Hematopoietic multipotent progenitor cell treated with erythropoietin and hydrocortisone succinate and interleukin-3 and kit ligand, for 17 days (in vitro differentiated cells): ENCODE data around the gene SEMA7A.
A peak's percentile ranks its signal among the peaks of the same experiment; 100 is the strongest.

Experiments
- DNase-seq: peaks from one replicate; pipeline ENCODE4 v3.0.0-alpha.2; 2015; ENCODE audit warnings: low spot score

Gene SEMA7A

DNA sequence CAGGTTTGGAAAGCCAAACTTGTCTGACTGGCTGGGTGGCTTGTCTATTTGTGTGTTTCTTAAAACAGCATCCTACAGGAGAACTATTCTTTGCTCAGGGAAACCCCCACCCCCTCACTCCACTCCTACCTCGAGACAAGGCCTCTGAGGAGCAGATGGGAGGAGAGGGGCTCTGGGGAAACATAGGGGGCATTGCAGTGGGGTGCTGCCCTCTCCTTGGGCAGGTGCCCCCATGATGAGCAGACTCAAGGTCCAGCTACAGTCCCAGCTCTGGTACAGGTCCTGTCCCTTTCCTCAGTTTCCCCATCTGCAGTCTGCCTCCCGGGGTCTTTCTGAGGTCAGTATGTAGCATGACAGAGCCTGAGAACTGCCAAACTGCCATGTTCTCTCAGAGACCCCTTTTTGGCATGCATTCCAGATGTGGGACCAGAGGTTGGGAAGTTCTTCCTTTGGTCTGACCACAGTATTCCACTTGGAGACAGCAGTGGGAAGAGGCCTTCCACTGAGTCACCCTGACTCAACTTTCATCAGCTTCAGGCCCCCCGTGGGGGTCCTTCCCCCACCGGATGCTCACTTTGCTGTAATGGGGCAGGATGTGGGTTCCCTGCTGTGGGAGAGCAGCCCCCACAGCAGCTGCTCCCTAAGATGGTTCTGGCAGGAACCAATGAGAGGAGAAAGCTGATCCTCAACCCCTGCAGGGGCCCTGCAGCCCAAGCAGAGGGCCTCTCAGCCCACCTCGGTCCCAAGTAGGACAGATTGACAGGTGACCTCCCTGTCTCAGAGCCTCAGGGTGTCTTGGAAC, 34.0 kb downstream of the SEMA7A start:
- DNase-seq, result no peak

DNA sequence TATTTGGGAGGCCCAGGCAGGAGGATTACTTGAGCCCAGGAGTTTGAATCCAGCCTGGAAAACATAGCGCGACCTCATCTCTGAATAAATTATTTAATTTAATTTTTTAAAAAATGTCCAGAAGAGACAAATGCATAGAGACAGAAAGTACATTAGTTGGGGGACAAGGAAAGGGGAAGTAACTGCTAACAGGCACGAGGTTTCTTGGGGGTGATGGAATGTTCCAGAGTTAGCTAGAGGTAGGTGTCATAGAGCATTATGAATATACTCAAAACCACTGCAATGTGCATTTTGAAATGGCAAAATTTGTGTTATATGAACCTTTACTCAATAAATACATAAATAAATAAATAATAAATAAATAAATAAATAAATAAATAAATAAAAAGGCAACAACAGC, 34.7 kb downstream of the SEMA7A start:
- DNase-seq, result no peak

DNA sequence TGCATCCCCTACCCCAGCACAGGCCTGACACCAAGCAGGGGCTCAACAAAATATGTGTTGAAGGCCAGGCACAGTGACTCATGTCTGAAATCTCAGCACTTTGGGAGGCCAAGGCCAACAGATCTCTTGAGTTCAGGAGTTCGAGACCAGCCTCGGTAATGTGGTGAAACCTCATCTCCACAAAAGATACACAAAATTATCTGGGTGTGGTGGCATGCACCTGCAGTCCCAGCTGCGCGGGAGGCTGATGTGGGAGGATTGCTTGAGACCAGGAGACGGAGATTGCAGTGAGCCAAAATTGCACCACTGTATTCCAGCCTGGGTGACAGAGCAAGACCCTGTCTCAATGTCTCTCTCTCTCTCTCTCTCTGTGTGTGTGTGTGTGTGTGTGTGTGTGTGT, 35.6 kb downstream of the SEMA7A start:
- no peak for DNase-seq

DNA sequence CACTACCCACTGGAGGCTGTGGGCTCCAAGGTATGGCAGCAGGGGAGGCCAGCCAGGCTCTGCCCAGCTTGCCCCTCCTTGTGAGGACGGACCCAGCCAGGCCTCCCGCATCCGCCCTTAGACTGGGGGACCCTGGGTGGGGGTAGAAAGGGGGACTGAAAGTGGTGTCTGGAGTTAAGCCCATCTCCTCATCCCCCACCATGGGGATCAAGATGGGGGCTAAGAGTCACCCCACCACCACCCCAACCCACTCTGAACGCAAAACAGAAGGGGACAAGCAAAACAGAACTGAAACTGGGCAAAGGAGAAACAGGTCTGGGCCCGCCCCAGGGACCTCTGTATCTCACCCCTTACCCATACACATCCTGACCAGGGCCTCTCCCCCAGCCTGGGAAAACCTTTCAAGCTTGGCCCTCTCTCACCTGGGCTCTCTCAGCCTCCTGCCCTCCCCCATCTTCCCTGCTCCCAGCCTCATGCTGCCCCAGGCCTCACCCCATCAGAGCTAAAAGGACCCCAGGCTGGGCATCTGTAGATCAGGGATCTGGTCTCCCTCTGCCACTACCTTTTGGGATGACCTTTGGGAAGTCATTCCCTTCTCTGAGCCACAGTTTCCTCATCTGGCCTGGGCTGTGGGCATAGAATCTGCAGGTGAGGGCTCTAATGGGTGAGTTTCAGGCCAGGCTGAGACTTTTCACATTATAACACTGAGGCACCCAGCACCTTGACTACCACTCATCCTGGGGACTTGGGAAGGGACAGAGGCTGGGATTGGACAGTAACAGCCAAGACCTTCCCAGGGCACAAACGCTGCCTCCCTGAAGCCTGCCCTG, 36.3 kb downstream of the SEMA7A start:
- DNase-seq, result no peak

DNA sequence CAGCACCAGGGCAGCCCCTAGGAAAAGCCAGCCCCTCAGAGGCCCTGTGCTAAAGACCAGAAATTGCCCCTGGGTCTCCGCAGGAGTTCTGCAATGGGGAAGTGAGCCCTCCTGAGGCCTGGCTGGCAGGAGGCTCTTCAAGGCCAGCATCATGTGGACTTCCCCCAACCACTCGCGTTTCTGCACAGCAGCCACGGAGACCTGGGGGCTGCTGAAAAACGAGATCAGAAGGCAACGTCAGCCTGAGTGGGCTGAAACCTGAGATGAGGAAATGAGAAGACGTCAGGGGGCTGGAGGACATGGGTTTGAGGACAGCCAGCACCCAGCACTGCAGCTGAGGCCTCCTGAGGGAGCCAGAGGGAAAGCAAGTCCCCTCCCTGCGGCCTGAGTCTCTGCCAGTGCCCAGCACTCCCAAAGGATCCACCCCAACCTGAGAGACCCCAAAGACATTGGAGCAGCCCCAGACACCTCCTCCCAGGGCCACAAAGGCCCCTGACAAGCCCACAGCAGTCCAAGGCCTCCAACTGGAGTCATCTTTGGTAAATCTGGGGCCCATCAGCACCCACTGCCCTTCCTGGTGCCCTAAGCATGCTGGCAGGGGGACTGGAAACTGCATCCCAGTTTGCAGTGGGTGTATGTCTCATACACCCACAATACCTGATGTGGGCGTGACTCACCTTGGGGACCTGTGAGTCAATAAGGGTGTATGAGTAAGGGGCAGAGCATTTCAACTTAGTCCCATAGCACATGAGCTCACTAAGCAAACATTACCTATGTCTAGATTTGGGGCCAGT, 37.1 kb downstream of the SEMA7A start:
- no peak for DNase-seq

DNA sequence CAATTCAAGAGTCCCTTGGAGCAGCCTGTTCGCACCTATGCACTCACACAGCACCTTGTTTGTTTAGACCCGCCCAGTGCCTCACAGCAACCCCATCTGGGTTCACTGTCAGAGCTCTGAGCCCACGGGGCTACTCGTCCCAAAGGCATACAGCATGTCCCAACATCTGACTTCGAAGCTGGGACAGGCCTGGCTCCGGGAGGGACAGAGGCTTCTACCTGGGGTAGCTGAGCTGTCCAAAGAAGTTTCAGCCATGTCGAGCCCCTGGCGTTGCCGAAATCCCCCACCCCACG, 37.7 kb downstream of the SEMA7A start:
- DNase-seq, result no peak

DNA sequence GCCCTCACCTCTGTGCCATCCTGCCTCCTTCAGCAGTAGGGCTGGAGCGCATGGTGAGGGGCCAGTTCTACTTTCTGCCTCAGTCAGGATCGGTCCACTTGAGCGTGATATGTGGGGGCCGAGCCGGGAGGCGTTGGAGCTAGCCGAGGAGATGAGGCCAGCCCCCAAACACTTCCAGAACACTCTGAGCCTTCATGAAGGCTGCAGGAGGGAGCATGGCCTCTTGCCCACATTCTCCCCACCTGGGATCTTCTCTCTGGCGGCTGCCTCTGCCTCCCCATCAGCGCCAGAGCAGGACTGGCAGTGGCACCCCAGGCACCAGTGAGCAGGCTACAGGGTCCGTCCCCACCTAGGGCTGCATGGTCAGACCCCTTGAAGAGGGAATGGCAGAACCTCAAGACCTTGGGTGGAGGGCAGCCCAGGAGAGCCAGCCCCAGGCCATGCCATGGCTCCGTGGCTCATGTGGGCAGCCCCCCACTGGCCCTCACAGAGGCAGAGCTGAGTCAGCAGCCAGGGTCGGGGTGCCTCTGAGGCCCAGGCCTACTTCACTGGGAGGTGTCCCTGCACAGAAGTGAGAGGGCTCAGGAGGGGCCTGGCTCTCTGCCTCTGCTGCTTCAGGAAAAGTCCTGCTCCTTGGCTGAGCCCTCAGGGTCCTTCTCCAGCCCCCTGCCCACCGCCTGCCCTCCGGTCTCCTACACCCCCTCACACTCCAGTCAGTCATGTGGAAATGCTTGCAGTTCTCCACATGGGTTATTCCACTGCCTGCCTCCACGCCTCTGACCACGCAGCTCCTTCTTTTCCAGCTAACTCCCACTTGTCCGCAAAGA, 38.2 kb downstream of the SEMA7A start:
- no peak for DNase-seq

DNA sequence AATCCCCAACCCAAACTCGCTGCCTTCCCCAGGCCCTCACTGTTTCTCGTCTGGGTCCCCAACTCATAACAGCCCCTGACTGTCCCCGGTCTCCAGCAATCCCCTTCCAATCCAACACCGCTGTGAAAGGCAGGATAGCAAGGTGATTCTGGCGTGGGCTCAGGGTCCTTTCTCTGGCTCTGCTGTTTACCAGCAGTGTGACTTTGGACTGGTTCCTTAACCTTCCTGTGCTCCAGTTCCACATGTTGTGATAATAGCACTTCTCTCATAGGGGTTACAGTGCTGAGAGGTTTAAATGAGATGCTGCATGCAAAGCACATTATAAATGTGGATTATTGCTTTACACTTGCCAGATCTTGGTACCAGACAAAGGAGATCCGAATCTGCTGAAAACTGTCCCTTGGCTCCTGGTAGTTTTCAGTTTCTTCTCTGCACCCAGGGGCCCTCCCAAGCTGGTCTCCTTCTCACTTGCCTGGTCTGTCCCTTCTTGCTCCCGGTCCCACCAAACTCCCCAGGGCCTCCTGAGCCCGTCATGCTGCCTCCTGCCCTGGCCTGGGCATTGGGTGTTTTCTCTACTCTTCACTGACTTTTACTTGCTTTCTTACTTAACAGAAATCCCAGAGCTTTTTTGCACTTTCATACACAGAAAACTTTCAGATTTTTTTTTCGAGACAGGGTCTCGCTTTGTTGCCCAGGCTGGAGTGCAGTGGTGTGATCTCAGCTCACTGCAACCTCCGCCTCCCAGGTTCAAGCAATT, 39.5 kb downstream of the SEMA7A start:
- DNase-seq, result no peak

DNA sequence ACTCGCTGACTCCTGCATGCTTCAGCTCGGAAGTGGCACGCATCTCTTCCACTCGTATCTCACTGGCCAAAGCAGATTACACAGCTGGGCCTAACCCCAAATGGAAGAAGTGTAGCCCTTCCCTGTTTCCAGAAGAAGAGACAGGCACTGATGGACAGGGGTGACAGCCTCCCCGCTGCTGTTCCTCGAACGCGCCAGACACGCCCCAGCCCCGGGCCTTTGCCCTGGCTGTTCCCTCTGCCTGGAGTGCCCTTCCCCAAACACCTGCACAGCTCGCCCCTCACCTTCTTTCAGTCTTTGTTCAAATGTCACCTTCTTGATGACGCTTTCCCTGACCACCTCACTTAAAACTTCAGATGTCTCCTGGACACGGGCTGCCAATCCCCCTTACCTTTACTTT, 40.3 kb downstream of the SEMA7A start:
- no peak for DNase-seq

DNA sequence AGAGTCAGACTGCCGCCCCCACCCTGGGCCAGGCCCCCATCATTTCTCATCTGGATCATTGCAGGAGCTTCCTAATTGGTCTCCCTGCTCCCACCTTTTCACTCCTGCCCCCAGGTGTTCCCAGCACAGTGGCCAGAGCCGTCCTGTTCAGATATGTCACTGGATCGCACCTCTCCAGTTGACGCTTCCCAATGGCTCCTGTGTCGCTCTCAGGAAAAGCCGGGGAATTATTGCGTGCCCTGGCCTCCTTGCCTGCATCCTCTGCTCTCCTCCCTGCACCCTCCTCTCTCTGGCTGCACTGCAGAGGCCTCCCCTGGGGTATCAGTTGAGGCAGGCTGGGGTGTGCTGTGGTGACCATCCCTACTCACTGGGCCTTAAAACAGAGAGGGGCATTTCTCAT, 40.9 kb downstream of the SEMA7A start:
- DNase-seq, result no peak

DNA sequence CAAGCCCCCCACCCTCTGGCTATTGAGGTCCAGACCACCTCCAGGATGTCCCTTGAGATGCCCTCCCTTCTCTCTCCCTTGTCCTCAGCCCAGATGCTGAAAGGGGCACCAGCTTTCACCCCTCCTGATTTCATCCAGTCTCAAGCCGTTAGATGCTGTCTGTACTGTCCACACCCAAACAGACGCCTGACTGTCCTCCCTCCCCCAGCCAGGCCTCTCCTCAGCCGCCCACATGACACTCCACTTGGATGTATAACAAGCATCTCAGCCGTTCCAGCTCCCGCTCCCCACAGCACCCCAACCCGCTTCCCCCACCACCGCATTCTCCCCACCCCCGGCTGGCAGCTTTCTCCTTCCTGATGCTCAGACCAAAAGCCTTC, 41.3 kb downstream of the SEMA7A start:
- peak; percentile 65 for DNase-seq

DNA sequence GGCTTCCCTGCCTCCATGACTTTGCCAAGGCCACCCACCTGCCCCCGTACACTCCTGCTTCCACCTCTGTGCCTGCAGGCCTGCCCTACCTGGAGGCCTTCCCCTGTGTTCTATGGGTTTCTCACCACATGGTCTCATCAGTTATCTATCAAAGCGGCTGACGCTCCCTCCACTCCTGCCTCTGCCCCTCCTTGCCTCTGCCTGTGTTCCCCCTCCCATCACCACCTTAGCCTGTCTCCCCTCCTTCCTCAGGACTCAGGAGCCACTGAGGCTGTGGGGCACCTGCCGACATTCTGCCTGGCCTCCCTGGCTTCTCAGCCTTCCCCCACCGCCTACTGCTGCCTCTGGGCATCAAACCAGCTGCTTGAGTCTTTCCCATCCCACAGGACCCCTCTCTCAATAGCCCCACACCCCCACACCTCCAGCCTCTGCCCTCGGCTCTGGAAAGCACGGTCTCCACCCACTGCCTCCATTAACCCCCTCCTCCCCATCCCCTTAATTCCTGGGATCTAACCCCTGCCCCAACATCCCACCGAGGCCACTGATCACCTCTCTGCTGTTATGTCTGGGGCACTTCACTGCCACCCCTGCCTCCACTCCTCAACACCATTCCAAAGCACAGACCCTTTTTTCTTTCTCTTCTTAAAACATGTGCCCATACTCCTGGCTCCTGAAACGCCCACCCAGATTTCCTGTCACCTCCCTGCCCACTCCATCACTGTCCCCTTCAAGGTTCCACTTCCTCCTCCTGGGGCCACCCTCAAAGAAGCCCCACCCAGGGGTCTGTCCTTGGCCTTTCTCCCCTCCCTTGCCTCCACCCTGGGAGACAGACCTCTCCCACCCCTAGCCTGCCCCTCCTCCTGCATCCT, 41.9 kb downstream of the SEMA7A start:
- DNase-seq, result peak; percentile 32

DNA sequence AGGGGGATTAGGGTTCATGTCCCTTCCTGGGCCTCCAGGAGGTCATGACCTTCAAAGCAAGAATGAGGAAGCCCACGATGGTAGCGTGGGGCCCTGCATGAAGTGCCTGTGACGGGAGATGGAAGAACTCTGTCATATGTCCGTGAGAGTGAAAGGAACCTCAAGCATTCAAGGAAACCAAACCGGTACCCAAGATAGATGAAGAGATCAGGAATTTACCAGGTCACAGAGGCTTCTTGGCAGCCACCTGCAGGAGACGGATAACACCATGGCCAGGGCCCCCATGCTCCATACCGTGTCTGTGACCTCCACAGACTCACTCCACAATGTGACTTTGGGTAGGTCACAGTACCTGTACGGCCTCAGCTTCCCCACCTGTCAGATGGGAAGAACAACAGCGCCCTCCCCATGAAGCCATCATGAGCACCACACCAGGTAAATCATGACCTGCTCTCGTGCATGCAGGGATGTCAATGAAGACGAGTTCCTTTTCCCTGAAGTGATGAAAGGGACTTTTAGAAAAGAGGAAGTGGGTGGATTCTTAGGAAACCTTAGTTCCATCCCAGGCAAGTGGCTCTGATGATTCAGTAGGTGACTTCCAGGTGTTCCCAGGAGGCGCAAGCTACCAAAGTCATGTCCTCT, 43.0 kb downstream of the SEMA7A start:
- peak; percentile 60 for DNase-seq

DNA sequence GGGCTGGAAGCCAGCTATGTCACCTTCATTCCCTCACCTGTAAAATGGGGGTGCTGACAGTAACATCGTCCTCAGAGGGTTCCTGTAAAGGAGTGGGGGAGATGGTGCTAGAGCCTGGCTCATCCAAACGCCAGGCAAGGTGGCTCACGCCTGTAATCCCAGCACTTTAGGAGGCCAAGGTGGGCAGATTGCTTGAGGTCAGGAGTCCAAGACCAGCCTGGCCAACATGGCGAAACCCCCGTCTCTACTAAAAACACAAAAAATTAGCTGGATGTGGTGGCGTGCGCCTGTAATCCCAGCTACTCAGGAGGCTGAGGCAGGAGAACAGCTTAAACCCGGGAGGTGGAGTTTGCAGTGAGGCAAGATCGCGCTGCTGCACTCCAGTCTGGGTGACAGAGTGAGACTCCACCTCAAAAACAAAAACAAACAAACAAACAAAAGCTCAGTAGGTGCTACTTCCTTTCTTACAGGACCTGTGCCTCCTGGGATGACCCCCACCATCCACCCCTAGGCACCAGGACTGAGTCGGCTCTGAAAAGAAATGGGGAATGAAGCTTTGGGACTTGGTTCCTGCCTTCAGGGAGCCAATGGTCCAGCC, 43.6 kb downstream of the SEMA7A start:
- DNase-seq, result peak; percentile 54

DNA sequence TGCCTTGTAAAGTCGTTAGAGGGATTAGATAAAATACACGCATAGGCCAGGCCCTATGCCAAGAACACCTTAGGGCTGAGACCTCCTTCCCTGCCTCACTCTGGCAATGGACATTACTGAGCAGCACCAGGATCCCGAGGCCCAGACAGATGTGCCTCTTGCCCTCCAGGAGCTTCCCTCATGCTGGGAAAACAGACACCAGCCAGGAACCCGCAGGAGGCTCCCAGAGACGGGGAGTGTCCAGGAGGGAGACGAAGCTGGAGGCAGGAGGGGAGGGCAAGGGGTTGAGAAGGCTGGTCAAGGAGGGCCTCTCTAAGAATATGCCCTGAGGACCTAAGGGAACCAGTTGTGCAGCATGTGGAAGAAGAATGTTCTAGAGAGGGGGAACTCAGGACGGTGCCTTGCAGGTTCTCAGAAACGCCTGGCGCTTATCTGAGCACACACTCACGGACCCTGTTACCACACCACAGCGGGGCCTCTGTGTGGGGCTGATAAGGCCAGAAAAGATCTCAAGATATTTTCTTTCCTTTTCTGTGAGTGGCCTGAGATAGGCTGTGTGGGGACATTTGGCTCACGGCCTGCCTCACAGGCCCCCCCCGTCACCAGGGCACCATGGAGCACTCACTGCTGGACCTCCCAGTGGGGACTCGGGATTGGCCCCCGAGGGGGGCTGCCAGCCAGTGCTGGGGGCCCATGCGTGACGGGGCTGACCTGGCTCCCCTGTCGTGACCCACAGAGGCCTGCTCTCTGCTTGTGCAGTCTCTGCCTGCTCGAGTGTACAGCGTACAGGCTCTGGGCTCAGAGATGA, 44.3 kb downstream of the SEMA7A start:
- peak; percentile 92 for DNase-seq

DNA sequence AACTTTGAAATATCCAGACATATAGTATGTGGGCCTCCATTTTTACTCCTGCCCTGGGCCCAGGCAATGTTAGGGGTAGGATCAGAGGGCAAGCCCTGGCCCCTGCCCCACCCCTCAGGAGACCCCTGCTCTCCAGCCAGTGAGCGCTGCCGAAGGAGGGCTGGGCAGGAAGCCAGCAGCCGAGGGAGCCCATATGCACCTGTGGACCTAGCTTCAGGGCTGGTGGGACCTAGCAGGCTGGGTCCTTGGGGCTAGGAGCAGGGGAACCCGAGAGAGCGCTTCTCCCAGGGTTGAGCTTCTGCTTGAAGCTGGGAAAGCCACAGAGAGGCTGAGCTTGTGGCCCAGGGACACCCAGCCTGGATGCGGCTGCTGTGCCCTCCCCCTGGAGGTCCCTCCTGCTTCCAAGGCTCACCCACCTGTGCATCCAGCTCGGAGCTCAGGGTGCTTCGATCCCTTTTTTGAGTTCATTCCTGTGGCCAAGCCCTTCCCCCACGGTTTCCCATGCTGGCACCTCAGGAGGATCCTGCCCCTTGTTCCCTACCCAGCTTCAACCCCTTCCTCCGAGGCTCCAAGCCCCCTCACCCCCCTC, 45.3 kb downstream of the SEMA7A start:
- DNase-seq, result peak; percentile 24

DNA sequence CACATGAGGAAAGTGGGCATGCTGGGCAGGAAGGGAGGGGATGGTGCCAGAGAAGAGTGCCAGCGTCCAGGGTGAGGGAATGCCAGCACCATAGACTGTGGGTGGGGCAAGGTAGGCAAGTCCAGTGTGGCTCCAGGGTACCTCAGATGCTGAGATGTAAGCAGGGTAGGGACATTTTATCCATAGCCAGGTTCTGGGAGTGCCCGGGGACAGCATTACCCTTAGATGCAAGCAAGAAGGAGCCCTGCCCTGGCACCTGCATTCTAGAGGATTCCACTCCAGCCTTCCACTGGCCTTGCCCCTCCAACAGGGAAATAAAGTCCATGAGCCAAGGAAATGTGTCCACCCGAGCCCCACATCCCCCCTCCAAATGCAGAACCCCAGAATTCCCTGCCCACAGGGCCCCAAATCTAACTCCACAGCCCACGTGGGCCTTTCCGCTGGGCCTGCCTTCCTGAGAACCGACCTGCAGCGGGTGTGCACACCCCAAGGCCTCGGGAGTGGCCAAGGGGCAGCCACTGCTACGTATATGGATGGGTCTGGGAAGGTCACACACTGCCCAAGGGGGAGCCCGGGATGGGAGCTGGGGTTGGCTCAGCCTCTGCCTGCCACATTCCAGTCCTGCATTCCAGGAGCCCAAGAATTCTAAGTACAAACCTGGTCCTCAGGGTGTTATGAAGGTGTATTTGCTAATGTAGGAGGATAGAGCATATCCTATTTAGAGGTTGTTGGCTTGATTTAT, 46.0 kb downstream of the SEMA7A start:
- DNase-seq, result peak; percentile 35
